ENCODE data around the gene DAPK3.
"Not testable (repeated sequence)": the region's sequence is repeated elsewhere in the genome, so short reads cannot be mapped to it uniquely, and the experiment has no call there.

The DAPK3 gene

GRCh38 chr19:3950871-3951861, 19.7 kb downstream of the DAPK3 start:
- Histone ChIP-seq H3K9ac (ENCODE audit: low read depth, low read length, poor library complexity, severe bottlenecking) (peak overlapping the region; percentile 82), H3K36me3 (ENCODE audit: insufficient read depth, low read length) (no peaks in the 10 kb centered on the region), H3K79me2 (ENCODE audit: insufficient read depth, low read length) (peaks cover 10% of the 10 kb centered on the region; the same call in 1 of the 2 replicates), H4K20me1 (ENCODE audit: insufficient read depth, low read length, poor library complexity, severe bottlenecking) (no peaks in the 10 kb centered on the region), H3K27me3 (ENCODE audit: insufficient read depth, low read length, poor library complexity, severe bottlenecking) (no peaks in the 10 kb centered on the region), H3K9me3 (ENCODE audit: insufficient read depth, low read depth, low read length) (no peaks in the 10 kb centered on the region), H3K9me2 (replicated peaks; ENCODE audit: low read depth, low read length) (no peaks in the 10 kb centered on the region), H3K4me2 (ENCODE audit: low read depth, low read length, poor library complexity, severe bottlenecking) (peak overlapping the region; percentile 78), H2AFZ (ENCODE audit: low read length) (peak overlapping the region; percentile 47), H3K4me3 (ENCODE audit: low read length, poor library complexity, severe bottlenecking) (peak overlapping the region; percentile 76), H3K4me1 (ENCODE audit: insufficient read depth, low read length, poor library complexity, severe bottlenecking) (peaks cover 7% of the 10 kb centered on the region), H3F3A (ENCODE audit: low read depth) (no peaks in the 10 kb centered on the region)
- TF ChIP-seq EZH2phosphoT487 (IDR thresholded peaks at IDR 0.05; ENCODE audit: borderline replicate concordance) (no peak), CTCF (conservative IDR thresholded peaks at IDR 0.05; ENCODE audit: low read length) (no peak)

- Histone ChIP-seq H3K9ac (ENCODE audit: low read depth, low read length, poor library complexity, severe bottlenecking) (peak overlapping the region; percentile 82), H4K20me1 (ENCODE audit: insufficient read depth, low read length, poor library complexity, severe bottlenecking) (no peaks in the 10 kb centered on the region), H3K4me3 (ENCODE audit: low read length, poor library complexity, severe bottlenecking) (peak overlapping the region; percentile 76), H3K79me2 (ENCODE audit: insufficient read depth, low read length) (peaks cover 10% of the 10 kb centered on the region; the same call in 1 of the 2 replicates), H3K9me3 (ENCODE audit: insufficient read depth, low read depth, low read length) (no peaks in the 10 kb centered on the region), H3F3A (ENCODE audit: low read depth) (no peaks in the 10 kb centered on the region), H3K36me3 (ENCODE audit: insufficient read depth, low read length) (no peaks in the 10 kb centered on the region), H3K4me2 (ENCODE audit: low read depth, low read length, poor library complexity, severe bottlenecking) (peak overlapping the region; percentile 78), H3K4me1 (ENCODE audit: insufficient read depth, low read length, poor library complexity, severe bottlenecking) (peaks cover 7% of the 10 kb centered on the region), H3K9me2 (replicated peaks; ENCODE audit: low read depth, low read length) (no peaks in the 10 kb centered on the region), H3K27me3 (ENCODE audit: insufficient read depth, low read length, poor library complexity, severe bottlenecking) (no peaks in the 10 kb centered on the region), H2AFZ (ENCODE audit: low read length) (peak overlapping the region; percentile 47)
- no peak for TF ChIP-seq EZH2phosphoT487 (IDR thresholded peaks at IDR 0.05; ENCODE audit: borderline replicate concordance)
- no peak for TF ChIP-seq CTCF (conservative IDR thresholded peaks at IDR 0.05; ENCODE audit: low read length)
Measured at GRCh38 chr19:3949997-3950859, 20.7 kb downstream of the DAPK3 start.

- H4K20me1 ChIP-seq (ENCODE audit: insufficient read depth, low read length, poor library complexity, severe bottlenecking), result no peaks in the 10 kb centered on the region
Measured at GRCh38 chr19:3949294-3949693, 21.6 kb downstream of the DAPK3 start.

GRCh38 chr19:3947316-3947933, 23.5 kb downstream of the DAPK3 start:
- H3K27me3 ChIP-seq (ENCODE audit: insufficient read depth, low read length, poor library complexity, severe bottlenecking); H3K9me3 ChIP-seq (ENCODE audit: insufficient read depth, low read depth, low read length); H3K9me2 ChIP-seq (replicated peaks; ENCODE audit: low read depth, low read length); H3K4me2 ChIP-seq (ENCODE audit: low read depth, low read length, poor library complexity, severe bottlenecking); H3K4me1 ChIP-seq (ENCODE audit: insufficient read depth, low read length, poor library complexity, severe bottlenecking); H2AFZ ChIP-seq (ENCODE audit: low read length); H3K9ac ChIP-seq (ENCODE audit: low read depth, low read length, poor library complexity, severe bottlenecking); H3K36me3 ChIP-seq (ENCODE audit: insufficient read depth, low read length); H3K4me3 ChIP-seq (ENCODE audit: low read length, poor library complexity, severe bottlenecking); H3K79me2 ChIP-seq (ENCODE audit: insufficient read depth, low read length); H4K20me1 ChIP-seq (ENCODE audit: insufficient read depth, low read length, poor library complexity, severe bottlenecking); H3F3A ChIP-seq (ENCODE audit: low read depth): not testable (repeated sequence)

More at GRCh38 chr19:3949294-3949693, 21.6 kb downstream of the DAPK3 start:
- Histone ChIP-seq H3K4me1 (ENCODE audit: insufficient read depth, low read length, poor library complexity, severe bottlenecking) (peaks cover 7% of the 10 kb centered on the region), H3F3A (ENCODE audit: low read depth) (no peaks in the 10 kb centered on the region), H3K27me3 (ENCODE audit: insufficient read depth, low read length, poor library complexity, severe bottlenecking) (no peaks in the 10 kb centered on the region), H3K79me2 (ENCODE audit: insufficient read depth, low read length) (peaks cover 10% of the 10 kb centered on the region; the same call in 1 of the 2 replicates), H2AFZ (ENCODE audit: low read length) (no peak overlapping the region), H3K9me3 (ENCODE audit: insufficient read depth, low read depth, low read length) (no peaks in the 10 kb centered on the region), H3K9ac (ENCODE audit: low read depth, low read length, poor library complexity, severe bottlenecking) (peak overlapping the region; percentile 82), H3K9me2 (replicated peaks; ENCODE audit: low read depth, low read length) (no peaks in the 10 kb centered on the region), H3K4me3 (ENCODE audit: low read length, poor library complexity, severe bottlenecking) (peak overlapping the region; percentile 76), H3K36me3 (ENCODE audit: insufficient read depth, low read length) (no peaks in the 10 kb centered on the region), H3K4me2 (ENCODE audit: low read depth, low read length, poor library complexity, severe bottlenecking) (peak overlapping the region; percentile 78)
- TF ChIP-seq EZH2phosphoT487 (IDR thresholded peaks at IDR 0.05; ENCODE audit: borderline replicate concordance), result no peak
- no peak for TF ChIP-seq CTCF (conservative IDR thresholded peaks at IDR 0.05; ENCODE audit: low read length)

Measured in Loucy (cell line).